Keratinocyte (primary cell): ENCODE results near the gene CEACAM18.

Source experiments
- EZH2 ChIP-seq: IDR thresholded peaks from one replicate; pipeline ENCODE4 v1.6.1; 2012; ENCODE audit warnings: inconsistent platforms, mild to moderate bottlenecking, low read length, moderate library complexity
- TF ChIP-seq, protein P1 (sequence below), 3 experiments: IDR thresholded peaks in 1 of 3; conservative IDR thresholded peaks in 1 of 3; optimal IDR thresholded peaks in 1 of 3; 2 replicates in 2 of 3; 3 replicates in 1 of 3; pipeline versions ENCODE3 to v1.5.1; 2011; ENCODE audit warnings: low read length in 3 of 3, mild to moderate bottlenecking in 3 of 3, moderate library complexity in 2 of 3, control low read depth in 1 of 3, inconsistent platforms in 1 of 3; ENCODE audit not compliant: insufficient read depth in 2 of 3; ENCODE audit errors: extremely low read depth in 1 of 3

DNA sequence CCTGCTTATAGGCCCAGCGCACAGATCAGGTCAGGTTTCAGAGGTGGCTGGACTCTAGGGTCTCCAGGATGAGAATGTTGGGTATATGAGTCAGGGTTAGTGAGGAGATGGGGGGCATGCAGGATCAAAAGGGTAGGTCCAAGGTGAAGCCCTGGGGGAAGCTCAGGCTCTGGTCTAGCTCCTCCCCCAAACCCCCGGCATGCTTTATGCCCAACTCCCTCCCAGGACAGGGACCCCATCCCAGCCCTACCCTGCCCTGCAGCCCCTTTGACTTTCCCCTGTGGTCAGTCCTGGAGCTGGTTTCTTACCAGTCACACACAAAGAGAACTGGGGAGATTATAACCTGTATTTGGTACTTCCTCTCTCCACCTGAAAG lies 9.8 kb upstream of the CEACAM18 start:
- TF ChIP-seq, protein P1, sequence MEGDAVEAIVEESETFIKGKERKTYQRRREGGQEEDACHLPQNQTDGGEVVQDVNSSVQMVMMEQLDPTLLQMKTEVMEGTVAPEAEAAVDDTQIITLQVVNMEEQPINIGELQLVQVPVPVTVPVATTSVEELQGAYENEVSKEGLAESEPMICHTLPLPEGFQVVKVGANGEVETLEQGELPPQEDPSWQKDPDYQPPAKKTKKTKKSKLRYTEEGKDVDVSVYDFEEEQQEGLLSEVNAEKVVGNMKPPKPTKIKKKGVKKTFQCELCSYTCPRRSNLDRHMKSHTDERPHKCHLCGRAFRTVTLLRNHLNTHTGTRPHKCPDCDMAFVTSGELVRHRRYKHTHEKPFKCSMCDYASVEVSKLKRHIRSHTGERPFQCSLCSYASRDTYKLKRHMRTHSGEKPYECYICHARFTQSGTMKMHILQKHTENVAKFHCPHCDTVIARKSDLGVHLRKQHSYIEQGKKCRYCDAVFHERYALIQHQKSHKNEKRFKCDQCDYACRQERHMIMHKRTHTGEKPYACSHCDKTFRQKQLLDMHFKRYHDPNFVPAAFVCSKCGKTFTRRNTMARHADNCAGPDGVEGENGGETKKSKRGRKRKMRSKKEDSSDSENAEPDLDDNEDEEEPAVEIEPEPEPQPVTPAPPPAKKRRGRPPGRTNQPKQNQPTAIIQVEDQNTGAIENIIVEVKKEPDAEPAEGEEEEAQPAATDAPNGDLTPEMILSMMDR (optimal IDR thresholded peaks at IDR 0.05 in 1 of 3, IDR thresholded peaks at IDR 0.05 in 1 of 3, conservative IDR thresholded peaks at IDR 0.05 in 1 of 3; ENCODE audit: extremely low read depth in 1 of 3, insufficient read depth in 2 of 3, low read length in 3 of 3) = no peak
- no peak for TF ChIP-seq EZH2
